GM21360 (cell line): ENCODE measurements around the gene CYP3A4.
"Not testable (repeated sequence)": the region's sequence is repeated elsewhere in the genome, so short reads cannot be mapped to it uniquely, and the experiment has no call there.

Source experiments
- ATAC-seq: cut with Tn5 transposase; IDR thresholded peaks from one replicate; pipeline ENCODE4 v1.9.1; 2021; ENCODE audit warnings: mild to moderate bottlenecking, moderate library complexity; ENCODE audit not compliant: unreplicated experiment

The CYP3A4 gene

GRCh38 chr7:99762680-99763327, 21.2 kb downstream of the CYP3A4 start:
- ATAC-seq: no peak

DNA sequence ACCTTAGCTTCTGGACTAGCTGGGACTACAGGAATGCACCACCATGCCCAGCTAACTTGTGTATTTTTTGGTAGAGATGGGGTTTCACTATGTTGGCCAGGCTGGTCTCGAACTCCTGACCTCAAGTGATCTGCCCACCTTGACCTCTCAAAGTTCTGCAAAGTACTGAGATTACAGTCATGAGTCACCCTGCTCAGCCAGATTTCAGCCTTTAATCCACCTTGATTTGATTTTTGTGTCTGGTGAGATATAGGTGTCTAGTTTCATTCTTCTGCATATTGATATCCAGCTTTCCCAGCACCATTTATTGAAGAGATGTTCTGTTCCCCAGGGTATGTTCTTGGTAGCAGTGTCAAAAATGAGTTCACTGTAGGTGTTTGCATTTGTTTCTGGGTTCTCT, 28.9 kb downstream of the CYP3A4 start:
- ATAC-seq: no peak

DNA sequence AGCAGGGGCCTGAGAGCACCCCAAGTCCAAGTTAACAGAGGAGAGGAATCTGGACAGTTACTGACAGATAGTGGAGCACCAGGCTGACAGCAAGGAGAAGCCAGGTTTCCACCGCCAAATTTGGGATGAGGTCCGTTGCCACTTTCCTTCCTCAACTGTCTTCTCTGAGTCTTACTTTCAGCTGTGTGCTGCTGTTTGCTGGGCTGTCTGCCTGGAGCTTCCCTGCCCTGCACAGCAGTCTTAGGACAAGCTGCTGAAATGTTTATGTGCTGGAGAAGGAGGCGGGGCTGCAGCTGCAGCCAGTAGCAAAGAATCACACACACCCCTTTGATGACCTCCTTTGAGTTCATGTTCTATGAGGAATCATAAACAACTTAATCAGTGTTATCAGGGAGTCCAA, 31.6 kb downstream of the CYP3A4 start:
- no peak for ATAC-seq

DNA sequence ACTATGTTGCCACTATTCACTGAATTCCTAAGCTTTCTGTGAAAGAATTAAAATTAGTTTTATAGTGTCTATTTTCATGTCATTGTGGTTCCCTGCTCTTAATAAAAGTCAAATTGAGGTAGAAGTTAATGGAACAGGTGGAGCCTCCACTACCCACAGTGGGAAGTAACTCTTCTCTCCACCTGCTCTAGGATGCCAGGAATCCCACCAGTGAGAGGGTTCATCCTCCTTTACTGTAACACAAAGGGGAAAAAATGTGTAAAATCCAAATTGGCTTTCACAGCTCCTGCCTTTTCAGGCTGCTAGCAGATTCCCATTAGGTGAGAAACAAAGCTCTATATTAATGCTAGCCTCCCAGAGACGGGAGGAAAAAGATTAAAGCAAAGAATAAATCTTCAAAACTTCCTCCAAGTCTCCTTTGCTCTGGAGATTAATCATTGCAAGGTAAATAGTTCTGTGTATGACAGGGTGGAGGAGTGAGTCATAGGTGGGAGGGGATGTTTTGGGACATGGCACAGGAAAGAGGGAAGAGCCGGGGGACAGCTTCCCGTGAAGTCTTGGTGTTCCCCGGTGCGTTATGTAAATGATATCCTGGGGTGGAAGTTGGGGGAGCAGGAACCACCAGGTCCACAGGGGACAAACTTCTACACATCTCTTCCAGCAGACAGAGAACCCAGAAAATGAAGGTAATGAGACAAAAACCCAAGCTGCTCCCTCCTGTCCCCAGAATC, 32.5 kb downstream of the CYP3A4 start:
- ATAC-seq: not testable (repeated sequence)

- no peak for ATAC-seq
Observed at GRCh38 chr7:99748846-99749579, 35.0 kb downstream of the CYP3A4 start.

DNA sequence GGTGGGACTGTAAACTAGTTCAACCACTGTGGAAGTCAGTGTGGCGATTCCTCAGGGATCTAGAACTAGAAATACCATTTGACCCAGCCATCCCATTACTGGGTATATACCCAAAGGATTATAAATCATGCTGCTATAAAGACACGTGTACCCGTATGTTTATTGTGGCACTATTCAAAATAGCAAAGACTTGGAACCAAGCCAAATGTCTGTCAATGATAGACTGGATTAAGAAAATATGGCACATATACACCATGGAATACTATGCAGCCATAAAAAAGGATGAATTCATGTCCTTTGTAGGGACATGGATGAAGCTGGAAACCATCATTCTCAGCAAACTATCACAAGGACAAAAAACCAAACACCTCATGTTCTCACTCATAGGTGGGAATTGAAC, 37.1 kb downstream of the CYP3A4 start:
- ATAC-seq: not testable (repeated sequence)

GRCh38 chr7:99745395-99745794, 38.6 kb downstream of the CYP3A4 start:
- not testable (repeated sequence) for ATAC-seq

DNA sequence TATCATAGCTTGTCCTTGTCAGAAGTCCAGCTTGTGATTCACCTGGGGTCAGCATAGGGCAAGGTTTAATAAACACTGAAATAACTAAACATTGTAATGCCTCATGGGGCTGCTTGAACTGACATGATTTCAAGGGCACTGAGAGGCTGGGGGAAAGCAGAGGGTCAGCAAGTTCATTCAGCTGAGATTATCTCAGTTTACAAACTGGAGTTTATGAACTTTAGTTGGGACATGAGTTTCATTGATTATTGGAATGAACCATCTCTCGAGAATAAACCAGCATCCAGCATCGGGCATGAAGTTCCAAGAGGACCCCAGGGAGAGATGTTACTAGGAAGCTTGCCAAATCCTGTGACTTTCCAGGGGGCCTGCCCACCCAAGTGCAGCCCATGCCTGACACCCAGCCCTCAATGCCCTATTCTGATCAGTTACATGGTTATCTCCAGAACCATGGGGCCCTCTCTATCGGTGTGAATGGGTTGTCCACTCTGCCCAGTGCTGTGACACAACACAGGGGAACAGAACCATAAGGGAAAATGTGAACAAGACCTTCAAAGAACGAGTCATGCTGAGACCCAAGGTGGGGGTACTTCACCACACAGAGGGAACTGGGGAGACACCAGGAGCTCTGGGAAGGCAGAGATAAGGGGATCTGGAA, 41.1 kb downstream of the CYP3A4 start:
- ATAC-seq: no peak

DNA sequence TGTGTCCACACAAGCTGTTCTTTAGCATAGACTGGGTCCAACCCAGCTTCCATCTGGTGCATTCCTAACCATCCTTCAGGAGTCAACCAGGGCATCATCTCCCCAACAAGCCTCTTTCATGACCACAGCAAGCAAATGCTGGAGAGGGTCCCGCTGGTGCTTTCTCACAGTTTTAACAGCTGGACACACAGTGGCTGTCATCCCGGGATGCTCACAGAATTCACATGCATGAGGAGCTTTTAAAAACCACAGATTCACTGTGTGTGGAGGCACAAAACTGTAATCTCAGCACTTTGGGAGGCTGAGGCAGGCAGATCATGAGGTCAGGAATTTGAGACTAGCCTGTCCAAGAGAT, 42.6 kb downstream of the CYP3A4 start:
- ATAC-seq: no peak

GRCh38 chr7:99740573-99741440, 43.2 kb downstream of the CYP3A4 start:
- no peak for ATAC-seq

DNA sequence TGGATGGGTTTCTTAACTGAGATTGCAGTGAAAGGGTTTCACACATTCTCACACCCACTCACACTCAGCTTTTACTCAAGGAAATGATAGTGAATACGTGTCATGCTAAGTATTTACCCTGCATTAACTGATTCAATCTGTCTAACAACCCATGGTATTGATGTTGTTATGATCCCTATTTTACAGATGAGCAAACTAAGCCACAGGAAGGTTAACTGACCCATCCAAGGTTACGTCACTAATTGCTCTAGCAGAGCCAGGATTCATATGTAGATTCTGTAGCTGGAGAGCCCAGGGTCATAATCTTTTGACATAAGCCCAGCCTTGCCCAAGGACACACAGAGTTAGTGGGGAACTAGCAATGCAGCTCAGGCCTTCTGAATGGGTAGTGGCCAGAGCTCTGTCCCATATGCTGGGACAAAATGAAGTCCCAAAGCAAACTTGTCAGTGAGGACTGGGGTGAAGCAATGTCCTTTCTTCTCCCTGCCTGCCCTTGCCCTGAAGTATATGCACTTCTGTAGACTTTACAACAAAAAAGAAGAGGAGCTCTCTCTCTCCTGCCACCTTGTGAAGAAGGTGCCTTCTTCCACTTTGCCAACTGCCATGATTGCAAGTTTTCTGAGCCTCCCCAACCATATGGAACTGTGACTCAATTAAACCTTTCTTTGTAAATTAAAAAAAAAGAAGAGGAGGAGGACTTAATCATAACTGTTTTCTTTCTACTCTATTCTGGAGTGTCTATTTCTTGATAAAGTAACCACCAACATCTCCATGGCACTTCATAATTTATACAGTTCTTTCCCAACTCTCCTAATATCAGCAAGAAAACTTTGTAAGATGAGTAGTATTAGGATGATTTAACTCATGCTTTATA, 44.0 kb downstream of the CYP3A4 start:
- ATAC-seq: no peak

GRCh38 chr7:99737726-99738125, 46.3 kb downstream of the CYP3A4 start:
- ATAC-seq: no peak

DNA sequence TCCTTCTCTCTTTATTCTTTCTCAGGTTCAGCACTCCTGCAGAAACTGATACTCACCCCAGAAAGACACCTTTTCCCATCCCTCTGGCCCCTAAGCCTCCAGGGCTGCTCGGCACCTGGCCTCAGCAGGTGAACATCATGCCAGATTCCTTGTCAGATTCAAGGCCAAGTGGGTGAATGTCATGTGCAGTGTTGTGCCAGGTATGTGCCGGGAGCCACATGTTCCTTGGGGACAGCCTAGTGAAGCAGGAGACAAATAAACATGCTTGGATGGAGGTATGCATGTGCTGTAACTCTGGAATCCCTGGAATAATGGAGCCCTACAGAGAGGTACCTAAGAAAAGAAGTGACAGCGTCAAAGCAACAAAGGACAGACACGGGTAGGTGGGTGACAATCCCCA, 47.3 kb downstream of the CYP3A4 start:
- not testable (repeated sequence) for ATAC-seq

DNA sequence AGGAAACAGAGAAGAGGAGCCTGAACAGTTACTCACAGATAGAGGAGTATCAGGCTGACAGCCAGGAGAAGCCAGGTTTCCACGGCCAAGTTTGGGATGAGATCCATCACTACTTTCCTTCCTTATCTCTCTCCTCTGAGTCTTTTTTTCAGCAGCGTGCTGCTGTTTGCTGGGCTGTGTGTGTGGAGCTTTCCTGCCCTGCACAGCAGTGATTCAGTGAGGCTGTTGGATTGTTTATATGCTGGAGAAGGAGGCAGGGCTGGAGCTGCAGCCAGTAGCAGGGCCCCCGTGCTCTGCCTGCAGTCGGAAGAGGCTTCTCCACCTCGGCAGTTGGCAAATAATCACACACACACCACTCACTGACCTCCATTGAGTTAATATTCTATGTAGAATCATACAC, 49.0 kb downstream of the CYP3A4 start, which contains the start of gene CYP3A7:
TSS of gene CYP3A7 (minus strand) at position 210 of the 400 bp plus-strand sequence. CDS start at position 107, 103 bp downstream.
- ATAC-seq: no peak

DNA sequence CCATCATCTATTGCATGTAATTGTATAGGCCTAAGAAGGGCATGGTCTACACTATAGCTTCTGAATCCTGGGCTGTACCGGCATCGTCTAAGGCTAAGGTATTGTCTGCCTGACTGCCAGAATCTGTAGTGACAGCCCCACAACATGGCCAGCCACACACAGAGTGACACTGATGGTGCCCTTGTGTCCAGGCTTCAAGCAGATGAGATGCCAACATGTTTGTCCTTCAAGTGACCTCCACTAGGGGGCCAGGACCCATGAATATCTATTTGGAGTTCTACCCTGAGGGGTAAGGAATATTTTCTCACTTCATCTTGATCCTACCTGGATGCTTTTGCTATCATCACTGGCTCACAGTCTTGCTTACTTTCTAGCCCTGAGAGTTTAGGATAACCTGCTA, 50.5 kb downstream of the CYP3A4 start:
- ATAC-seq: no peak

GRCh38 chr7:99733003-99733402, 51.0 kb downstream of the CYP3A4 start:
- no peak for ATAC-seq

DNA sequence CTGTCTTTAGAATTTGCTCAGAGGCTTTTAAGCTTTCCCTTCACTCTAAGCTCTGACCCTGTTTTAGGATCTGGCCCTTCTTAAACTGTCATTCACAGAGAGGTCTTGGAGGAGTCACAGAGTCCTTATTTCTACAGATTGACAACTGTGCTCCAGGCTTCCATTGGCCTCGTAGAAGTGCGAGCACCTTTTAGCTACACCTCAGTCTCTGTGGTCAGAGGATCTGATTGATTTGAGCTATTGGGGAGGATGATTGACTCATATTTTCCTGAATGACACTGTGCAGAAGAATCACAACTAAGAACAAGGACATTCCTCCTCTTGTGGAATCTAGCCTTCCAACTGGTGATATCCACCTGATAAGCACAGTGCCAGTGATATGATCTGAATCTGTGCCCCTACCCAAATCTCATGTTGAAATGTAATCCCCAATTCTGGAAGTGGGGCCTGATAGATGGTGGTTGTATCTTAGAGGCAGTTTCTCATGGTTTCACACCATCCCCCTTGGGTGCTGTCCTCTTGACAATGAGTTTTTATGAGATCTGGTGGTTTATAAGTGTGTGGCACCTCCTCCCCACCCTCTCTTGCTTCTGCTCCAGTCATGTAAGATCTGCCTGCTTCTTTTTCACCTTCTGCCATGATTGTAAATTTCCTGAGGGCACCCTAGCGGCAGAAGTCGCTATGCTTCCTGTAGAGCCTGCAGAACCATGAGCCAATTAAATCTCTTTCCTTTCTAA, 52.2 kb downstream of the CYP3A4 start:
- no peak for ATAC-seq

- no peak for ATAC-seq
Observed at GRCh38 chr7:99730992-99731391, 53.0 kb downstream of the CYP3A4 start.
